ENCODE results near the gene BARHL1.

BARHL1 gene

DNA sequence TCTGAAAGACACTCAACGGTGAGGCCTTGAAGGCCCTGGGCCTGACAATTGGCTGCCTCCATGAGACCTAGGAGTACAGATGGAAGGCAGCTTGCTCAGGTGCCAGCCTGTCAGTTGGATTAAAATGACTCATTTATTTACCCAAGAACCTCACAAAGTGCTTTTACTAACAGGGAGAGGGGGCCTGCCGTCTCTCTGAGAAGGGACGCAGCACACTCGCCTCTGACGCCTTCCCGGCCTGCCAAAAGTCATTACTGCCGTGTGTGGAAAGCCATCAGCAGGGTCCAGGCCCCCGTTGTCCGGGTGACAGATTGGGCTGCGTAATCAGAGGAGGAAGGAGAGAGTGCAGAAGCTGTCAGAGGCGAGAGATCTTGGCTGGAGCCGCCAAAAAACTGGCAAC lies 54.9 kb downstream of the BARHL1 start:
- Histone ChIP-seq H3K79me2 (ENCODE audit: insufficient read depth, low read length) (no peaks in the 10 kb centered on the region), H3K27me3 (ENCODE audit: insufficient read depth, low read length) (no peaks in the 10 kb centered on the region), H3K27ac (ENCODE audit: low read depth, low read length, poor library complexity, severe bottlenecking) (no peak overlapping the region), H2AFZ (ENCODE audit: low read length) (no peak overlapping the region), H3K4me1 (ENCODE audit: insufficient read depth, low read length, severe bottlenecking) (no peaks in the 10 kb centered on the region), H3K9me2 (ENCODE audit: low read depth, low read length) (no peaks in the 10 kb centered on the region), H3K9ac (ENCODE audit: low read length) (no peak overlapping the region), H3F3A (ENCODE audit: insufficient read depth, low read length) (no peaks in the 10 kb centered on the region), H3K4me2 (ENCODE audit: low read length) (no peak overlapping the region), H3K9me3 (ENCODE audit: low read length) (no peaks in the 10 kb centered on the region), H3K4me3 (ENCODE audit: low read depth, low read length, poor library complexity, severe bottlenecking) (no peak overlapping the region), H3K36me3 (ENCODE audit: insufficient read depth, low read length) (peaks cover 70% of the 10 kb centered on the region), H4K20me1 (ENCODE audit: insufficient read depth, low read length) (no peaks in the 10 kb centered on the region)
- TF ChIP-seq, protein P1, sequence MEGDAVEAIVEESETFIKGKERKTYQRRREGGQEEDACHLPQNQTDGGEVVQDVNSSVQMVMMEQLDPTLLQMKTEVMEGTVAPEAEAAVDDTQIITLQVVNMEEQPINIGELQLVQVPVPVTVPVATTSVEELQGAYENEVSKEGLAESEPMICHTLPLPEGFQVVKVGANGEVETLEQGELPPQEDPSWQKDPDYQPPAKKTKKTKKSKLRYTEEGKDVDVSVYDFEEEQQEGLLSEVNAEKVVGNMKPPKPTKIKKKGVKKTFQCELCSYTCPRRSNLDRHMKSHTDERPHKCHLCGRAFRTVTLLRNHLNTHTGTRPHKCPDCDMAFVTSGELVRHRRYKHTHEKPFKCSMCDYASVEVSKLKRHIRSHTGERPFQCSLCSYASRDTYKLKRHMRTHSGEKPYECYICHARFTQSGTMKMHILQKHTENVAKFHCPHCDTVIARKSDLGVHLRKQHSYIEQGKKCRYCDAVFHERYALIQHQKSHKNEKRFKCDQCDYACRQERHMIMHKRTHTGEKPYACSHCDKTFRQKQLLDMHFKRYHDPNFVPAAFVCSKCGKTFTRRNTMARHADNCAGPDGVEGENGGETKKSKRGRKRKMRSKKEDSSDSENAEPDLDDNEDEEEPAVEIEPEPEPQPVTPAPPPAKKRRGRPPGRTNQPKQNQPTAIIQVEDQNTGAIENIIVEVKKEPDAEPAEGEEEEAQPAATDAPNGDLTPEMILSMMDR (IDR thresholded peaks at IDR 0.05; ENCODE audit: low read length), result no peak
- no peak for TF ChIP-seq EZH2 (IDR thresholded peaks at IDR 0.05; ENCODE audit: borderline replicate concordance, low read length)

DNA sequence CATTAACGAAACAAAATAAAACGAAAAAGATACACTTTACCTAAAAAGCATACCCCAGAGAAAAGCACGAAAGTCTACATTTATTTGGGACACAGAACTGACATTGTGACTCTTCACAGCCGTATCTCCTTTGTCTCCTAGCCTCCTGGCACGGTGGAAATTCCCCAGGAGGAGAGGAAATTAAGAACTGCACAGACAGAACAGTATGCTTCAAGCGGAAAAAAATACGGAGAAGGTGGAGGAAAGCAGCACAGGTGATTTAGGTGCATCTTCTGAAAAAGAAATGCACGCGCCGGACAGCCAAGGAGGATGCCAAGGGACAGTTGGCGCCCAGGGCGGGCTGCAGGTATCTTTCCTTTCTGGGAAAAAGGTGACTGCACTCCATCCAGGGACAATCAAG lies 55.4 kb downstream of the BARHL1 start:
- Histone ChIP-seq H3K4me1 (ENCODE audit: insufficient read depth, low read length, severe bottlenecking) (no peaks in the 10 kb centered on the region), H3K4me2 (ENCODE audit: low read length) (no peak overlapping the region), H3K79me2 (ENCODE audit: insufficient read depth, low read length) (no peaks in the 10 kb centered on the region), H3K27me3 (ENCODE audit: insufficient read depth, low read length) (no peaks in the 10 kb centered on the region), H3K4me3 (ENCODE audit: low read depth, low read length, poor library complexity, severe bottlenecking) (no peak overlapping the region), H3K36me3 (ENCODE audit: insufficient read depth, low read length) (peaks cover 72% of the 10 kb centered on the region), H3F3A (ENCODE audit: insufficient read depth, low read length) (no peaks in the 10 kb centered on the region), H3K9me2 (ENCODE audit: low read depth, low read length) (no peaks in the 10 kb centered on the region), H3K9me3 (ENCODE audit: low read length) (no peaks in the 10 kb centered on the region), H4K20me1 (ENCODE audit: insufficient read depth, low read length) (no peaks in the 10 kb centered on the region), H3K27ac (ENCODE audit: low read depth, low read length, poor library complexity, severe bottlenecking) (no peak overlapping the region), H2AFZ (ENCODE audit: low read length) (no peak overlapping the region), H3K9ac (ENCODE audit: low read length) (no peak overlapping the region)
- TF ChIP-seq, protein P1 (IDR thresholded peaks at IDR 0.05; ENCODE audit: low read length), result no peak
- TF ChIP-seq EZH2 (IDR thresholded peaks at IDR 0.05; ENCODE audit: borderline replicate concordance, low read length), result no peak

DNA sequence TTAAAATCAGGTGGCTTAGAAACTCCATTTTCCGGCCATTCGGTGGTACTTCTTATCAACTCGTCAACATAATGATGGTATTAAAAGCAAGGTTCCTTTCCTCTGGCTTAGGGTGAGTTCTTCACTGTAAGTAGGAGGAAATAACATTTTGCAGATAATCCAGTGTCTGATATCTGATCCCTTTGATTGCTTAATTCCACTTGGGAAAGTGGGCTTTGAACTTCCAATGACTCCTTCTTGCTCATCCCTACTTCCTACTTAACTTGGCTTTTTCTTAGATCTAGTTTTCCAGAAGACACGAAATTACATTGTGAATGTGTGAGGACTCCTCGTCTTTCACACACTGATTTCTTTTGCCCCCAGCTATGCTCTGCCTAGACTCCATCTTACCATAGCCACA lies 55.8 kb downstream of the BARHL1 start:
- H3K9me3 ChIP-seq (ENCODE audit: low read length), result no peaks in the 10 kb centered on the region
- no peaks in the 10 kb centered on the region for H3K79me2 ChIP-seq (ENCODE audit: insufficient read depth, low read length)
- no peak overlapping the region for H2AFZ ChIP-seq (ENCODE audit: low read length)
- peaks cover 74% of the 10 kb centered on the region for H3K36me3 ChIP-seq (ENCODE audit: insufficient read depth, low read length)
- H3K27me3 ChIP-seq (ENCODE audit: insufficient read depth, low read length), result no peaks in the 10 kb centered on the region
- no peaks in the 10 kb centered on the region for H4K20me1 ChIP-seq (ENCODE audit: insufficient read depth, low read length)
- TF ChIP-seq, protein P1 (IDR thresholded peaks at IDR 0.05; ENCODE audit: low read length), result no peak
- TF ChIP-seq EZH2 (IDR thresholded peaks at IDR 0.05; ENCODE audit: borderline replicate concordance, low read length), result no peak
- no peaks in the 10 kb centered on the region for H3K9me2 ChIP-seq (ENCODE audit: low read depth, low read length)
- no peak overlapping the region for H3K27ac ChIP-seq (ENCODE audit: low read depth, low read length, poor library complexity, severe bottlenecking)
- H3K9ac ChIP-seq (ENCODE audit: low read length), result no peak overlapping the region
- H3K4me2 ChIP-seq (ENCODE audit: low read length), result no peak overlapping the region
- no peak overlapping the region for H3K4me3 ChIP-seq (ENCODE audit: low read depth, low read length, poor library complexity, severe bottlenecking)
- H3F3A ChIP-seq (ENCODE audit: insufficient read depth, low read length), result no peaks in the 10 kb centered on the region
- H3K4me1 ChIP-seq (ENCODE audit: insufficient read depth, low read length, severe bottlenecking), result no peaks in the 10 kb centered on the region
